ENCODE data around the gene SPPL2B. TPM values are rescaled to one million over a fixed set of nuclear protein-coding genes. Genes with fewer than 3 reads are reported as not detected.
A peak's percentile ranks its signal among the peaks of the same experiment; 100 is the strongest.

SPPL2B gene
- total and polyA plus RNA-seq, 9 of the 15 experiments (the other 6 are each of a cell fraction or from before 2014, with no cell fraction given) = 0.20 to 81.2 (median 15.1) TPM

GRCh38 chr19:2317756-2318155 is 10.7 kb upstream of the SPPL2B start:
- Histone ChIP-seq H3K27me3 (ENCODE audit: control insufficient read depth in 2 of 2, insufficient read depth in 2 of 2, low read length in 2 of 2) (no peaks in the 10 kb centered on the region), H4K20me1 (replicated peaks; ENCODE audit: control insufficient read depth, insufficient read depth, low read length) (no peaks in the 10 kb centered on the region), H3K36me3 (ENCODE audit: control insufficient read depth, insufficient read depth, low read length) (peaks cover 12% of the 10 kb centered on the region; the same call in 1 of the 3 replicates), H3K27ac (ENCODE audit: extremely low read depth, low read depth, low read length) (no peak overlapping the region), H3K79me2 (ENCODE audit: control insufficient read depth, insufficient read depth, low read length) (no peaks in the 10 kb centered on the region), H3K4me3 (no peak overlapping the region), H3K4me2 (ENCODE audit: insufficient read depth, low read length) (no peak overlapping the region), H3K4me1 (replicated peaks in 1 of 2; ENCODE audit: control insufficient read depth in 2 of 2, insufficient read depth in 2 of 2, low read length in 2 of 2) (peaks cover 3 to 35% of the 10 kb centered on the region in 2 experiments; a peak in 3 of 5 replicates), H2AFZ (ENCODE audit: low read depth, low read length) (0 out of 2 replicates have a peak overlapping the region, but pooled peaks have one; percentile 20), H3K9me3 (replicated peaks; ENCODE audit: control insufficient read depth, insufficient read depth, low read depth, low read length) (peaks cover 12% of the 10 kb centered on the region), H3K9ac (ENCODE audit: insufficient read depth in 1 of 2, low read depth in 2 of 2, low read length in 2 of 2) (peak overlapping the region in 1 of 2 experiments; percentile 55; a peak in 1 of 4 replicates), H3K9me1 (ENCODE audit: control insufficient read depth, insufficient read depth, low read length) (no peaks in the 10 kb centered on the region)
- DNase-seq (ENCODE audit: extremely low read depth in 1 of 4, low spot score in 3 of 4) (no peak), FAIRE-seq (no peak), ATAC-seq (no peak)
- BruUV-seq (replicated peaks) = no TSS peak
- no peak for TF ChIP-seq NCOA1 (IDR thresholded peaks at IDR 0.05; ENCODE audit: low read depth)
- TF ChIP-seq CLOCK (CRISPR knock-in tag; IDR thresholded peaks at IDR 0.05; ENCODE audit: borderline replicate concordance) = no peak
- TF ChIP-seq TCF7L2 (IDR thresholded peaks at IDR 0.05; ENCODE audit: low read depth, low read length) = no peak
- TF ChIP-seq NCOA2 (IDR thresholded peaks at IDR 0.05; ENCODE audit: partially characterized antibody in 2 of 2) = no peak
- no peak for TF ChIP-seq PURB (CRISPR knock-in tag; IDR thresholded peaks at IDR 0.05; ENCODE audit: low read depth)
- no peak for TF ChIP-seq MBD2 (IDR thresholded peaks at IDR 0.05; ENCODE audit: borderline replicate concordance, low read depth)
- 51% methylated on average over 18 of the region's 25 CpGs for WGBS (ENCODE audit: insufficient coverage, low coverage, missing lambda C conversion rate)
- in situ Hi-C loops (cut with MboI) (loop anchor here (5.0 to 10.0 kb wide), 2 partner anchors 83 to 160 kb away; partner anchors contain the start of genes PLEKHJ1 and SF3A2), intact Hi-C loops (cut with micrococcal nuclease) (loop anchor here (5.0 kb wide), 1 partner anchor 40 kb away; no protein-coding TSS in a partner anchor)
- CTCF ChIA-PET (ENCODE audit: low intra/inter-chr PET ratio) = no interaction called here
- POLR2A ChIA-PET = interaction anchor here (0.5 to 4.2 kb wide), 6 partner anchors 10 to 150 kb away, joined by 3 to 13 read pairs (median 4); partner anchors contain the start of genes AMH, LSM7 and SPPL2B

Data from K562 (cell line).